NCI-H526 treated with DMSO at 0.1 percent for 48 hours (cell line): ENCODE measurements around the gene ZNF786.
"Not testable (repeated sequence)": the region's sequence is repeated elsewhere in the genome, so short reads cannot be mapped to it uniquely, and the experiment has no call there.

Experiments used
- DNase-seq: peaks from one replicate; lab custom pipeline; 2025; lab: John Stamatoyannopoulos, UW

Gene ZNF786, protein sequence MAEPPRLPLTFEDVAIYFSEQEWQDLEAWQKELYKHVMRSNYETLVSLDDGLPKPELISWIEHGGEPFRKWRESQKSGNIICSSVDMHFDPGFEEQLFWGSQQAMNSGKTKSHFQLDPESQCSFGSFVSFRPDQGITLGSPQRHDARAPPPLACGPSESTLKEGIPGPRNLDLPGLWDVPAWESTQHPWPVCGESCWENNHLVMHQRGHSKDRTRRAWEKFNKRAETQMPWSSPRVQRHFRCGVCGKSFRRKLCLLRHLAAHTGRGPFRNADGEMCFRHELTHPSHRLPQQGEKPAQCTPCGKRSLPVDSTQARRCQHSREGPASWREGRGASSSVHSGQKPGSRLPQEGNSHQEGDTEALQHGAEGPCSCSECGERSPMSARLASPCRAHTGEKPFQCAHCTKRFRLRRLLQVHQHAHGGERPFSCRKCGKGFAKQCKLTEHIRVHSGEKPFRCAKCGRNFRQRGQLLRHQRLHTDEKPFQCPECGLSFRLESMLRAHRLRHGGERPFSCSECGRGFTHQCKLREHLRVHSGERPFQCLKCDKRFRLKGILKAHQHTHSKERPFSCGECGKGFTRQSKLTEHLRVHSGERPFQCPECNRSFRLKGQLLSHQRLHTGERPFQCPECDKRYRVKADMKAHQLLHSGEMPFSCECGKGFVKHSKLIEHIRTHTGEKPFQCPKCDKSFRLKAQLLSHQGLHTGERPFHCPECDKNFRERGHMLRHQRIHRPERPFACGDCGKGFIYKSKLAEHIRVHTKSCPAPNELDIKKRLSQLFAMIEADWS

DNA sequence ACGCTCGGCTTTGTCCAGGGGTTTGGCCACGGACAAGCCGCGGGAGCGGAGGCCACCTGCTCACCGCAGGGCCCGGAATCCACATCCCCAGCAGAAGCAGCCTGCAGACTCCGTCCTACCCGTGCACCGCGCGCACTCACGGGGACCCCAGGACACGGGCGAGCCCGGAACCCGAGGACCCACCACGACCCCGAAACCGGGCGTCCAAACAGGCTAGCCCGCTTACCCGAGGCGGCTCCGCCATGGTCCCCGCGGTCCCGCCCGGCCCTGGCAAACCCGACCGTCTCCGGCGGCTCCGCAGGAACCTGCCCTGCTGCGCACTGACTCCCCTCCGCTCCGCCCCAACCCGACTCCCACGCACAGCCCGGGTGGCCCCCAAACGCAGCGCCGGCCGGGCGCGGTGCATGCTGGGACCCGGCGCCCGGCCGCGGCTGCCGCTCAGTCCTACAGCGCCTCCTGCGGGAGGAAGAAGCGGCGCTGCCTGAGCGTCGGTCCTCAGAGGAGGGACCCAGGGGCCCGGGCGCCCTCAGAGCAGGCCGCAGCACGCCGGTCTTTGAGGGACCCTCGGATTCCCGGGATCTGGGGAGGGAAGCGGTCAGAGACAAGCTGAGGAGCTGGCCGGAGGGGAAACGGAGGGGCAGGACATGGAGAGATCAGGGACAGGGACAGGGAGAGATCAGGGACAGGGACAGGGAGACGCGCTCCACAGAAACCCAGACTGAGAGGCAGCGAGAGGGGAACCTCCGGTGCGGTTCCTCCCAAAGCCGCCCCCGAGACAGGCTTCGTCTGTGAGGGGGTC lies at the start of gene ZNF786:
TSS of gene ZNF786 (minus strand) at position 322 of the 799 bp plus-strand sequence. CDS start at position 244, 78 bp downstream.
- peak; percentile 86 for DNase-seq

DNA sequence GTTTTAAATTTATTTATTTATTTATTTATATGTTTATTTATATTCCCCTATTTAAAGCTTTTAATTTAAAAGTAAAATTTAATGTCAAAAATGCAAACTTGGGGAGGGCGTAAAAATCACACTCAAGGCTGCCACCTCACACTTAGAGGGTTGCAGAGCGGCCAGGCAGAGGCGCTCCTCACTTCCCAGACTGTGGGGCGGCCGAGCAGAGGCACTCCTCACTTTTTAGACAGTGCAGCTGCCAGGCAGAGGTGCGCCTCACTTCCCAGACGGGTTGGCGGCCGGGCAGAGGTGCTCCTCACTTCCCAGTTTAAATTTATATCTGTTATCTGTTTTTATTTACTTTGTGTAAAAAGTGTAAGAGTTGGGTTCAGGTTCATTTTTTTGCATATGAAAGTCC lies 45.6 kb upstream of the ZNF786 start:
- no peak for DNase-seq

DNA sequence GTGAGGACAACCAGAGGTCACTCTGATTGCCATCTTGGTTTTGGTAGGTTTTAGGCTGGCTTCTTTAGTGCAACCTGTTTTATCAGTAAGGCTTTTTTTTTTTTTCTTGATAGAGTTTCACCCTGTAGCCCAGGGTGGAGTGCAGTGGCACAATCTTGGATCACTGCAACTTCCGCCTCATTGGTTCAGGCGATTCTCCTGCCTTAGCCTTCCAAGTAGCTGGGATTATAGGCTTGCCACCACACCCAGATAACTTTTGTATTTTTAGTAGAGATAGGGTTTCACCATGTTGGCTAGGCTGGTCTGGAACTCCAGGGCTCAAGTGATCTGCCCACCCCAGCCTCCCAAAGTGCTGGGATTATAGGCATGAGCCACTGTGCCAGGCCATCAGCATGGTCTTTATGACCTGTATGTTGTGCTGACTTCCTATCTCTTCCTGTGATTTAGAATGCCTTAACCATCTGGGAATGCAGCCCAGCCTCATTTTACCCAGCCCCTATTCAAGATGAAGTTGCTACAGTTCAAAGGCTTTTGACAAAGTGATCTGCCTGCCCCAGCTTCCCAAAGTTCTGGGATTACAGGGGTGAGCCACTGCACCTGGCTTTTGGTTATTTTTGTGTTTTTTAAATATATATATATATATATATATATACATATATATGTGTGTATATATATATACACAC lies 42.7 kb upstream of the ZNF786 start:
- DNase-seq: no peak

DNA sequence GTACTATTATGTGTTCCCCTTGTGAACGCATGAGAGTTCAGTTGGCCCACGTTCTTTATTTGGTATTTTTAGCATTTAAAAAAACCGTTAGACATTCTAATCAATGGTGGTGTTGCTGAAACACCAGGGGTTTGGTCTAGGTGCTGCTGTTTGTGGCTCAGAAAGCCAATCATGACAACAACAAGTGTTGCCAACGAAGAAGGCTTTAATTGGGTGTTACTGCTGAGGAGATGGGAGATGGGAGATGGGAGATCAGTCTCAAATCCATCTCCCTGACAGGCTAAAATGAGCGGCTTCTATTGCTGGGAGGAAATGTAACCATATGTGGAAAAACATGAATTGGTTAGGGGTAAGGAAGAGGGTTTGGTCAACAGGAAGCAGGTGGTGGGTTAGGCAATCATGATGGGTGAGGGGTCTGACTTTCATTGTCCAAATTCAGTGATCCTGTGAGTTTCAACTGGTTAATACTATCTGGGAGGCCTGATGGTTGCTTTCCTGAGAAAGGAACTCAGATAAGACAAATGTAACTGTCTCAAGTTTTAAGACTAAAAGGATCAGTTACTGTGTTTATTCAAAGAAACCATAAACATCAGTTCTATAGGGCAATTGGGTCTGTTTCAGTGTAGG lies 40.2 kb upstream of the ZNF786 start:
- DNase-seq: no peak

DNA sequence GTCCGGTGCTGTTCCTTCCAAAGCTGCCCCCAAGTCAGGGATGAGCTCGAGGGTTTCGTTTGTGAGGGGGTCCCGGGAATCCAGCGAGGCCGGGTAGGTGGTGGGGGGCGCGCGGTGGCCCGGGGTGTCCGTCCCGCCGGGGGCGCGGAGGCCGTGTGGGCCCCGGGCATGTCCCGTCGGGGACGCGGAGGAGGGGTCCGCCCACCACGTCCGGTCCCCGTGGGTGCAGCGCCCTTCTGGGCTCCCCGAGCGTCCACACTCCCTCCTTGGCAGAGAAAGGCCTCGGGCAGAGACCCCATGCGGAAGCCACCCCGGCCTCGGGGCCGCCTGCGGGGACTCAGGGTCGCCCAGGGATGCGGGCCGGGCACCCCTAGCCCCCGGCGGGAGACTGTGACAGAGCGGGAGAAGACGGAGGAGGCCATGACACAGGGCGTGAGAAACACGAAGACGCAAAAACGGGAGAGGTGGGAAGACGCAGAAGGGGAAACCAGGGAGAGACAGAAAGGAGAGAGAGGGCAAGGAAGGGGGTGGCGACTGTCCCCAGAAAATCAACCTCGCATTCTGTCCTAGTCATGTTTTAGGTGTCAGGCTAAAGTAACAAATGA lies 36.2 kb upstream of the ZNF786 start:
- peak; percentile 53 for DNase-seq

DNA sequence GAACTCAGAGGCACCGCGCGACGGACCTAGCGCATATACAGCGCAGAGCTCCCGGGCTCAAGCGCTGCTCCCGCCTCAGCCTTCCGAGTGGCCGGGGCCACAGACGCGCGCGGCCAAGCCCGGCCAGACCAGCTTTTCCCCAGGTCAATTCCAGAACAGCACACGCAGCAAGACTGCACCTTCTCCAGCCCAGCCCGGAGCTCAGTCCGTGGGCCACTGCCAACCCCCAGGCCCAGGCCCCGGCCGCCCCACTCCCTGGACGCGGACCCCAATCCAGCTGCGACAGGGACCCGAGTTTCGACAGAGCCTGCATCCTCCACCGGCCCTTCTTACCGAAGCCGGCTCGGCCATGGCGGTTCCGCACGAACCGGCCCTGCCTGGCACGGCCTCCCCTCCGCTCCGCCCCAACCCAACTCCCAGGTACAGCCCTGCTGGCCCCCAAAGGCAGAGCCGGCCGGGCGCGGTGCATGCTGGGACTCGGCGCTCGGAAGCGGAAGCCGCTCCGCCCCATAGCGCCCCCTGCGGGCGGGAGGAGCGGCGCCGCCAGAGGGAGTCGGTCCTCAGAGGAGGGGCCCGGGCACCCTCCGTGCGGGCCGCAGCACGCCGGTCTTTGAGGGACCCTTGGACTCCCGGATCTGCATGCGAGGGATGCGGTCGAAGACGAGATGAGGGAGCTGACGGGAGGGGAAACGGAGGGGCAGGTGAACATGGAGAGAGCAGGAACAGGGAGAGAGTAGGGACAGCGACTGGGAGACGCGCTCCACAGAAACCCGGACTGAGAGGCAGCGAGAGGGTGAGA lies 35.5 kb upstream of the ZNF786 start, which contains the start of gene ZNF425:
TSS of gene ZNF425 (minus strand) at position 462 of the 799 bp plus-strand sequence. CDS start at position 351, 111 bp downstream.
- peak; percentile 79 for DNase-seq

DNA sequence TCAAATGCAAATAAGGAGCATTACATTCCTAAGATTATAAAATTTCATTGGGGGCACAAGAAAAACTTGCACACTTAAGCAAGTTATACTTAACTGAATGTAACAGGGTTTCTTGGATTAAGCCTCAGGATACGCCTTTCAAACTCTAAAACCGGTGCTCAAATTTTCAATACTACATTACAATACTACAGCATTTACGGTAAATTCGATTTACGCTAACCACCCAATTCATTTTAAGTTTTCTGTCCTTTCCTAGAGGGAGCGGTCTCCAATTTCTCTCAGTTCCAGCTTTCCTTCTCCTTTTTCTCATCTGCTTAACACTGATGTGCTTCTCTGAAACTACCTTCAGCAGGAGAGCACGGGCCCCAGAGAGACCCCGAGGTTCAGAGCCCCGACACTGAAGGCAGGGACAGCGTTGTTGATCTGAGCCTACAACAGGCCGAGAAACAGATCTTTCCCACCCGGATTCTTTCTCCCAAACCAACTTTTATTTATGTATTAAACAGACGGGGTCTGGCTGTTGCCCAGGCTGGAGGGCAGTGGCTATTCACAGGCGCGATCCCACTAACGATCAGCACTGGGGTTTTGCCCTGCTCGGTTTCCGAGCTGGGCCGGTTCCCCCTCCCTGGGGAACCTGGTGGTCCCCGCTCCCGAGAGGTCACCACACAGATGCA lies 34.8 kb upstream of the ZNF786 start:
- DNase-seq: no peak

DNA sequence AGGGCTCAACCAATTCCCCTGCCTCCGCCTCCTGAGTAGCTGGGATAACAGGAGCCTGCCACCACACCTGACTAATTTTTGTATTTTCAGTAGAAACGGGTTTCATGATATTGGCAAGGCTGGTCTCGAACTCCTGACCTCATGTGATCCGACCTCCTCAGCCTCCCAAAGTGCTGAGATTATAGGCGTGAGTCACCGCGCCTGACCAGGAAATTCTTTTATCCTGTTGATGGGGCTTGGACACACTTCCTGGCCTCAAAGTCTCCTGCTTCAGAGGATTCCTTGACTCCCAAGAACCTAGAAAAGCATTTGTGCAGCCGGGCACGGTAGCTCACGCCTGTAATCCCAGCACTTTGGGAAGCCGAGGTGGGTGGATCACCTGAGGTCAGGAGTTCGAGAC lies 19.5 kb upstream of the ZNF786 start:
- no peak for DNase-seq

DNA sequence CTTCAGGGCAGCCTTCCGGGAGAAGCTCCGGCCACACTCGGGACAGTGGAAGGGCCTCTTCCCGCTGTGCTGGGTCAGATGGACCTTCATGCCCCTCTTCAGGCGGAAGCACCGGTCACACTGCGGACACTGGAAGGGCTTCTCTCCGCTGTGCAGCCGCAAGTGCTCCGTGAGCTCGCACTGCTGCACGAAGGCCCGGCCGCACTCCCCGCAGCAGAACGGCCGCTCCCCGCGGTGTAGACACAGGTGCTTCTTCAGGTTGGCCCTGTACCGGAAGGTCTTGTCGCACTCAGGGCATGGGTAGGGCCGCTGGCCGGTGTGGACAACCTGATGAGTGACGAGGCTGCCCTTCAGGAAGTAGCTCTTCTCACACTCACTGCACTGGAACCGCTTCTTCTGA lies 14.2 kb upstream of the ZNF786 start:
- no peak for DNase-seq

DNA sequence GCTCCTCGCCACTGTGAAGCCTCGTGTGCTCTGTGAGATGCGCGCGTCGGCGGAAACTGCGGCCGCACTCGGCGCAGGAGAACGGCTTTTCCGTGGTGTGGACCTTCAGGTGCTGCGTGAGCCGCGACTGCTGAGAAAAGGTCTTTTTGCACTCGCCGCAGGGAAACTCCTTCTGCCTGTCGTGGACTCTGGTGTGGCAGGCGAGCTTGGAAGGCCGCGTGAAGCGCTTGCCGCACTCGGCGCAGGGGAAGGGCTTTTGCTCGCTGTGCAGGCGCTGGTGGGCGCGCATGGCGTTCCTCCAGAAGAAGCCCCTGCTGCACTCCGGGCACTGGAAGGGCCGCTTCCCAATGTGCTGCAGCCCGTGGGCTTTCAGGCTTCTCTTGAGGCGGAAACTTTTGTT lies 13.7 kb upstream of the ZNF786 start:
- DNase-seq: no peak

DNA sequence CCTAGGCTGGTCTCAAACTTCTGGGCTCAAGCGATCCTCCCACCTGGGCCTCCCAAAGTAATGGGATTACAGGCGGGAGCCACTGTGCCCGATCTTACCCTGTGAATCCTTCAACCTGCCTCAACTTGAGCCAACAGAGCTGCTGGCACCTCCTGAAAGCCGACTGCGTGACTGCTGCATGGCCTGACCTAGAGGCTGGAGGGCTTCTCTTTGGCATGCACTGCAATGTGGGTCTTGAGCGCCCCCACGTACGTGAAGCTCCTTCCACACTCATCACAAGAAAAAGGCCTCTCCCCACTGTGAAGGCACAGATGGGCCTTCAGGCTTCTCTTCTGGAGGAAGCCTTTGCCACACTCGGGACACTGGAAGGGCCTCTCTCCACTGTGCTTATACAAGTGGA lies 12.9 kb upstream of the ZNF786 start:
- no peak for DNase-seq

DNA sequence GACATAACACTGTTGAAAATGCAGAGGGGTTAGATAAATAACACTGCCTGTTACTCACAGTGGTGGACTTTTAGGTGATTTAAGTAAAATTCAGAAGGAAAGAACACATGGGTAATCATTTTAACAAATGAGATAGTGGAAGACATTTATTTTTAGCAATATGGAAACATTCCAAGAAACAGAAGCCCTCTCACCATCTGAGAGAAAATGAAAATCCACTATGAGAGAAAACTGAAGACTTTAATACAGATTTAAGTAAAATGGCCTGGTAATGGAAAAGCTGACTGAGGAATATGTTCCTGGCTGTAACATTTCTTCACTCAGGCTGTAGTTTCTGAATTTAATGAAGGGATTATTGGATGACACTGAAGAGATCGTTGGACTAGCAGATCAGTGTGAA lies 12.1 kb upstream of the ZNF786 start:
- DNase-seq: no peak

DNA sequence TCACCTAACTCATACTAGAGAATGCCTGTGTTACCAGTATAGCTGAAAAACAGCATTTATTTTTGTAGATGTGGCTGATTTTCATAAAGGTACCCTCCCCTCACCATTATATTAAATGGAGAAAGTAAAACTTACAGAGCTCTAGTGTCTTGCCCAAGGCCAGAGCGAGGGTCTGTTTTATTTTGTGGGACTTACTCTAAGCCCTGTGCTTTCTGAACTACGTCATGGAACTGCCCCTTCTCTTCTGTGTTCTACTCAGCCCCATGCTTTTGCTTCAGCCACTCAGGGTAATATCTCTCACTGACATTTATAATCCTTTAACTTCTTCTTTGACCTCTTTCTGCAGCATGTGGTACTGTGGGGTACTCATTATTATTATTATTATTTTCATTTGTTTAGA lies 10.3 kb upstream of the ZNF786 start:
- DNase-seq: no peak

DNA sequence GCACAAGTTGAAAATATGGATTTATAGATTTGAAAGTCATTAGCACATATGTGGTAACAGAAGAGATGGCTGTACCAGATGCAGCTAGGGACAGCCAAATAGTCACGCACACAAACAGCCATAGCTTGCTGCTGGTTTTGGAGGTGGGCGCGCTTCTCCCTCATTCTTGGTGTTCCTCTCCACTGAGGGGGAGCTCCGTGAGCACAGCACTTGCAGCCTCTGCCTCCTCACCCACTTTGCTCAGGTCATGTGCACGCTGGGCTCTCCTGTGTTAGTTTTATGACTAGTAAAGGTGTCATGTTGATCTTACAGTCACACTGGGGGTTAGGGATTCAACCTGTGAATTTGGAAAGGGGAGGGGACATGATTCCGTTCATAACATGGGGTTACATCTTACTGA lies 8.5 kb upstream of the ZNF786 start:
- DNase-seq: no peak

DNA sequence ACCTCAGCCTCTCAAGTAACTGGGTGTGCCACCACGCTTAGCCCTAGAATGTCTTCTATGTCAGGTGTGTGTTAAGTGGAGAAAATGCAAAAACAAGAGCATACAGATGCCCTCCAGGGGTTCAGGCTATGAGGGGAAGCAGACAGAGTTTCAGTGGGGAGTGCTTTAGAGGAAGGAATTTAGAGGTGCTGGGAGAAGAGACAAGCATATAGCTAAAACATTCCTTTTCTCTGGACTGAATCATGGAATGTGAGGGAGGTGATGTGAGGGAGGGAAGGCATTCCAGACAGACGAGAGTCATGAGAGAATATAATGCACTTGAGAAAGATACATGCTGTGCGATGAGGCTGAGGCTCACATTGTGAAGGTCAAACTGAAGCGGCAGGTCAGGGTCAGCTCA lies 6.6 kb upstream of the ZNF786 start:
- DNase-seq: no peak

DNA sequence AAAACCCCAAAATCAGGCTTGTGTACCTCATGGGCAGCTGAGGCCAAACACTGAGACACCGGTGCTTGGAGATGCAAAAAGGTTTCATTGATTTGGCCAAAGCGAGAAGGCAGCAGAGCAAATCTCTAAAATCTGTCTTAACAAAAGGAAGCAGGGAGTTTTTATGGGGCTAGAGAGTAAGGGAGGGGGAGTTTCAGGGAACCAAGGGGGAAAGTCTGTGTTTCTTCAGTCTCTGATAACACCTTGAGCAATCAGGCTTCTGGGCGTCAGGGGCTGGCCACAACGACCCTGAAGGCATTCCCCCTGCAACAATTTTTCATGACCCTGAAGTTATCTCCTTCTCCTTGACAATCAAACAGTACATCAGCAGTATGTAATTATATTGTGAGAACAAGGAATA lies 2.7 kb upstream of the ZNF786 start:
- no peak for DNase-seq

DNA sequence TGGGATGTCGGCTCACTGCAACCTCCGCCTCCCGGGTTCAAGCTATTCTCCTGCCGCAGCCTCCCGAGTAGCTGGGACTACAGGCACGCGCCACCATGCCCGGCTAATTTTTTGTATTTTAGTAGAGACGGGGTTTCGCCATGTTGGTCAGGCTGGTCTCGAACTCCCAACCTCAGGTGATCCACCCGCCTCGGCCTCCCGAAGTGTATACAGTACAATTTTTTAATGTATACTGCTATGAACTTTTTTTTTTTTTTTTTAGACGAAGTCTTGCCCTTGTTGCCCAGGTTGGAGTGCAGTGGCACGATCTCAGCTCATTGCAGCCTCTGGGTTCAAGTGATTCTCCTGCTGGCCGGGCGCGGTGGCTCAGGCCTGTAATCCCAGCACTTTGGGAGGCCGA lies 1.7 kb upstream of the ZNF786 start:
- DNase-seq: not testable (repeated sequence)

DNA sequence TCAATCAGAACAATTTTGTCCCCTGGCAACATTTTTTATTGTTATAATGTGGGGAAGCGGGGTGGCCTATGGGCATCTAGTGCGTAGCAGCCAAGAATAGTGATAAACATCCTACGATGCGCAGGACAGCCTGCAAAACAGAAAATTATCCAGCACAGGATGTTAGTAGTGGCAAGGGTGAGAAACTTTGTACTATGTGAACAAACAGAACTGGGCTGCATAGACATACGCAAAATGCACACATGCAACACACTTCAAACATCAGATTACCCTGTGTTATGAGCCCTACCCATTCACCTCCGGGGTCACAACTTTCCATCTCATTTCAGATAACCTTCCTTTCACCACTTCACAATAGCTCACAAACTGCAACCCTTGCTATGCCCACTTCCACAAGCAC lies 3.1 kb downstream of the ZNF786 start:
- DNase-seq: no peak

DNA sequence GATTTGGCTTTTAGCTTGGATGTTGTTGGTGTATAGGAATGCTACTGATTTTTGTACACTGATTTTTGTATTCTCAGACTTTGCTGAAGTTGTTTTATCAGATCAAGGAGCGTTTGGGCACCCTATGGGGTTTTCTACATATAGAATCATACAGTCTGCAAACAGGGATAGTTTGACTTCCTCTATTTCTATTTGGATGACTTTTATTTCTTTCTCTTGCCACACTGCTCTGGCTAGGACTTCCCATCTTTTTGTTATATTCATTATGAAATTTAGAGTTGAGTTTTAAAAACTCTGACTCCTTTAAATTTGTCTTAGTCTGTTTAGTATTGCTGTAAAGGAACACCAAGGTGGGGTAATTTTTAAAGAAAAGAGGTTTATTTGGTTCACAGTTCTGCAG lies 4.7 kb downstream of the ZNF786 start:
- no peak for DNase-seq

DNA sequence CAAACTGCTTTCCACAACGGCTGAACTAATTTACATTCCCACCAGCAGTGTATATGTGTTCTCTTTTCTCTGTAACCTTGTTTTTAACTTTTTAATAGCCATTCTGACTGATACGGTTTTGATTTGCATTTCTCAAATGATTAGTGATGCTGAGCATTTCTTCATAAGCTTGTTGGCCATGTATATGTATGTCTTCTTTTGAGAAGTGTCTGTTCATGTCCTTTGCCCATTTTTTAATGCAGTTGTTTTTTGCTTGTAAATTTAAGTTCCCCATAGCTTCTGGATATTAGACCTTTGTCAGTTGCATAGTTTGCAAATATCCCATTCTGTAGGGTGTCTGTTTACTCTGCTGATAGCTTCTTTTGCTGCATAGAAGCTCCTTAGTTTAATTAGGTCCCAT lies 6.1 kb downstream of the ZNF786 start:
- no peak for DNase-seq
